ENCODE measurements around the gene KCMF1.

KCMF1 gene

DNA sequence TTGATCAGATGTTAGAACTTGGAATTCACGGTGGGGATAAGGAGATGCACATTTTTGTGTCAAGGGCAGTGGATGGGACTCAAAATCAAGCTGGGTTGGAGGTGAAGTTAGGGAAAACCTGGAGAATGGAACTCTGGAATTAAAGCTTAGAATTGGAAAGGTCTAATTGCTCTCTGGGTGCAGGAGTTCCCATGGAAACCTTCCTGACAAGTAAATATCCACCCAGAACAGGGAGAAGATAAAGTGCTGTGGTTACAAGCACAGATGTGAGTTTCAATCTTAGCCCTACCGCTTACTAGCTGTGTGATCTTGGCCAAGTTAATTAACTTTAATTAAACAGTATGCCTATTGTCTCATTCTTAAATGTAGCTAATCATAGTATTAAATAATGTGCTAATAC is 90.9 kb downstream of the KCMF1 start:
- DNase-seq (ENCODE audit: low spot score): no peak
- TF ChIP-seq, protein P1, sequence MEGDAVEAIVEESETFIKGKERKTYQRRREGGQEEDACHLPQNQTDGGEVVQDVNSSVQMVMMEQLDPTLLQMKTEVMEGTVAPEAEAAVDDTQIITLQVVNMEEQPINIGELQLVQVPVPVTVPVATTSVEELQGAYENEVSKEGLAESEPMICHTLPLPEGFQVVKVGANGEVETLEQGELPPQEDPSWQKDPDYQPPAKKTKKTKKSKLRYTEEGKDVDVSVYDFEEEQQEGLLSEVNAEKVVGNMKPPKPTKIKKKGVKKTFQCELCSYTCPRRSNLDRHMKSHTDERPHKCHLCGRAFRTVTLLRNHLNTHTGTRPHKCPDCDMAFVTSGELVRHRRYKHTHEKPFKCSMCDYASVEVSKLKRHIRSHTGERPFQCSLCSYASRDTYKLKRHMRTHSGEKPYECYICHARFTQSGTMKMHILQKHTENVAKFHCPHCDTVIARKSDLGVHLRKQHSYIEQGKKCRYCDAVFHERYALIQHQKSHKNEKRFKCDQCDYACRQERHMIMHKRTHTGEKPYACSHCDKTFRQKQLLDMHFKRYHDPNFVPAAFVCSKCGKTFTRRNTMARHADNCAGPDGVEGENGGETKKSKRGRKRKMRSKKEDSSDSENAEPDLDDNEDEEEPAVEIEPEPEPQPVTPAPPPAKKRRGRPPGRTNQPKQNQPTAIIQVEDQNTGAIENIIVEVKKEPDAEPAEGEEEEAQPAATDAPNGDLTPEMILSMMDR (conservative IDR thresholded peaks at IDR 0.05; ENCODE audit: low read depth): no peak
- H3K27ac ChIP-seq: no peak overlapping the region
- ChIA-PET POLR2A (ENCODE audit: low non-redundant PET) (no interaction called here), CTCF (no interaction called here)

- DNase-seq (ENCODE audit: low spot score): no peak
- ChIA-PET POLR2A (ENCODE audit: low non-redundant PET) (no interaction called here), CTCF (no interaction called here)
- TF ChIP-seq, protein P1 (conservative IDR thresholded peaks at IDR 0.05; ENCODE audit: low read depth): no peak
- no peak overlapping the region for H3K27ac ChIP-seq
Measured at GRCh38 chr2:85062565-85062964, 91.6 kb downstream of the KCMF1 start.

DNA sequence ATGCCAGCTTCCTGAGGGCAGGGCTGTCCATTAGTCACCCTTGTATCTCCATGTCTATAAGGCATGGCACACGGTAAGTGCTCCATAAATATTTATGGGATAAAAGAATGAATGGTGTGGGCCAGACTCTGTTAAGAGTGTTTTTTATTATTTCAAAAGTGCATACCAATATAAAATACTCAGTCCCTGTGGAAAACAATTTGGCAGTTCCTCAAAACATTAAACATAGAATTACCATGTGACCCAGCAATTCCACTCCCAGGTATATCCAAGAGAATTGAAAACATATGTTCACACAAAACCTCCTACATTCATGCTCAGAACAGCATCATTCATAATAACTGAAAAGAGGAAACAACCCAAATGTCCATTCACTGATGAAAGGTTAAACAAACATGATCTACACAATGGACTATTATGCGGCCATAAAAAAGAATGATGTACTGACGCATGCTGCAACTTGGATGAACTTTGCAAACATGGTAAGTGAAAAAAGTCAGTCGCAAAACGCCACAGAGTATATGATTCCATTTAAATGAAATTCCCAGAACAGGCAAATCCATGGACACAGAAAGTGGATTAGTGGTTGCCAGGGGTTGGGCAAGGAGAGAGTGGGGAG is 93.1 kb downstream of the KCMF1 start:
- DNase-seq (ENCODE audit: low spot score): no peak
- H3K27ac ChIP-seq: no peak overlapping the region
- TF ChIP-seq, protein P1 (conservative IDR thresholded peaks at IDR 0.05; ENCODE audit: low read depth): no peak
- CTCF ChIA-PET: interaction anchor here (0.7 kb wide), 1 partner anchor 237 kb away, joined by 4 read pairs; no protein-coding TSS in a partner anchor
- POLR2A ChIA-PET (ENCODE audit: low non-redundant PET): no interaction called here

DNA sequence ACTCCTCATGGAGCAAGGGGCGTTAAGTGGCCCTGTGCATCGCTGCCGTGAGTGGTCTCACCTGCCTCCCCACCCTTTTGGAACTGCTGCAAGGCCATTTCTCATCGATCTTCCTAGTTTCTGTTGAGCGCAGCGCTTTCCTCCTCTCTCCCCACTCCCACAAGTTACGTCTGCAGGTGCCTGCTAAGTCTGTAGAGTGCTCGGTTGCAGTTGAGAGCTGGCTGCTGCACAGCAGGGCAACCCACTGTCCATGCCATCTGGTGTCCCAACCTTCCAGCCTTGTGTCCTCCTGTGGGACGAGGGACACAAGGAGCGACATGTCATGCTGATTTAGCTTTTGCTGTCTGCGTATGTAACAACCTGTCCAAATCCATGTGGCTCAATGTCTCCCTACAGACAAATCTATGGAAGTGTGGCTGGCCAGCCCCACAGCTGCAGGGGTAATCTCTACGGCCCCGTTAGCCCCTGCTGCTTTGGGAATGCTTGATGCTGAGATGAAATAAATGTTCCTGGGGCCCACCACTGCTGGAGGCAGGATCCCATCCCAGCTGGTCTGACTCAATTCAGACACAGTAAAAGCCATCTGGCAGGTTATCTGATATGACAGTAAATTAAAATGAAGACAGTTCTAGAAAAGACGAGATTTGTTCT is 94.1 kb downstream of the KCMF1 start:
- ChIA-PET POLR2A (ENCODE audit: low non-redundant PET) (no interaction called here), CTCF (interaction anchor here (0.8 to 4.7 kb wide), 2 partner anchors 139 to 234 kb away, joined by 4 to 48 read pairs; no protein-coding TSS in a partner anchor)
- H3K27ac ChIP-seq: no peak overlapping the region
- no peak for DNase-seq (ENCODE audit: low spot score)
- TF ChIP-seq, protein P1 (conservative IDR thresholded peaks at IDR 0.05; ENCODE audit: low read depth): no peak

GRCh38 chr2:85066006-85066740 is 95.2 kb downstream of the KCMF1 start:
- ChIA-PET CTCF (interaction anchor here (0.6 to 4.7 kb wide), 15 partner anchors 8 to 826 kb away, joined by 3 to 48 read pairs (median 3); no protein-coding TSS in a partner anchor), POLR2A (ENCODE audit: low non-redundant PET) (no interaction called here)
- TF ChIP-seq, protein P1 (conservative IDR thresholded peaks at IDR 0.05; ENCODE audit: low read depth): no peak
- no peak for DNase-seq (ENCODE audit: low spot score)
- H3K27ac ChIP-seq: no peak overlapping the region

GRCh38 chr2:85066874-85067351 is 96.0 kb downstream of the KCMF1 start:
- peak; percentile 73 for DNase-seq (ENCODE audit: low spot score)
- ChIA-PET POLR2A (ENCODE audit: low non-redundant PET) (no interaction called here), CTCF (interaction anchor here (0.6 to 4.7 kb wide), 18 partner anchors 8 to 777 kb away, joined by 3 to 48 read pairs (median 3); no protein-coding TSS in a partner anchor)
- peak overlapping the region; percentile 11; the same call in 1 of the 2 replicates for H3K27ac ChIP-seq
- TF ChIP-seq, protein P1 (conservative IDR thresholded peaks at IDR 0.05; ENCODE audit: low read depth): peak; percentile 79

All from RWPE1 (cell line).